Upper lobe of left lung (tissue), 6 donors: Measurements from ENCODE around the gene CREB3L2. TPM values are rescaled to one million over a fixed set of nuclear protein-coding genes. Genes with fewer than 3 reads are reported as not detected.
"Not testable (repeated sequence)": the region's sequence is repeated elsewhere in the genome, so short reads cannot be mapped to it uniquely, and the experiment has no call there.

Experiments
- ATAC-seq, 2 donors: fragments of 200-7000 bp; cut with Tn5 transposase; one replicate each; pipeline ENCODE4 v1.9.1; 2022; ENCODE audit warnings: mild to moderate bottlenecking in 2 of 2, moderate library complexity in 2 of 2; ENCODE audit not compliant: low FRiP score in 2 of 2
- DNase-seq, 2 donors: peaks; one replicate each; pipeline ENCODE4 v3.0.0-alpha.2; 2019 to 2020
- H3K27ac ChIP-seq, 4 donors: fragments of 200-600 bp; sonication (generic); one replicate each; pipeline ENCODE4 v1.5.1; 2016 to 2019
- H3K27me3 ChIP-seq, 4 donors: fragments of 200-600 bp; sonication (generic); one replicate each; pipeline ENCODE4 v1.5.1; 2017 to 2019
- H3K36me3 ChIP-seq, 4 donors: fragments of 200-600 bp; sonication (generic); one replicate each; pipeline ENCODE4 v1.5.1; 2016 to 2019
- H3K4me1 ChIP-seq, 4 donors: fragments of 200-600 bp; sonication (generic); one replicate each; pipeline ENCODE4 v1.5.1; 2018 to 2019
- H3K4me3 ChIP-seq, 4 donors: fragments of 200-600 bp; sonication (generic); one replicate each; pipeline ENCODE4 v1.5.1; 2017 to 2019; ENCODE audit warnings: mild to moderate bottlenecking in 2 of 4, moderate library complexity in 1 of 4
- H3K9me3 ChIP-seq, 4 donors: fragments of 200-600 bp; sonication (generic); one replicate each; pipeline ENCODE4 v1.5.1; 2018 to 2019
- EP300 ChIP-seq, 4 donors: sonication (generic); formaldehyde crosslinking; IDR thresholded peaks; one replicate each; pipeline ENCODE4 v1.5.1; 2017; ENCODE audit warnings: antibody characterized with exemption in 4 of 4, control low read depth in 2 of 4
- POLR2A ChIP-seq, 4 donors: fragments of 450-650 bp; IDR thresholded peaks; one replicate each; pipeline ENCODE4 v1.5.1; 2016 to 2017; ENCODE audit warnings: antibody characterized with exemption in 4 of 4, mild to moderate bottlenecking in 2 of 4
- POLR2AphosphoS5 ChIP-seq, 2 donors: sonication (generic); formaldehyde crosslinking; IDR thresholded peaks; one replicate each; pipeline ENCODE4 v1.5.1; 2017; ENCODE audit warnings: antibody characterized with exemption in 2 of 2
- WGBS, 2 donors: methylation state at CpG; one replicate each; pipeline ENCODE4 v1.1.5; 2017 to 2018; 5-methylcytosine and 5-hydroxymethylcytosine counted together
- total RNA-seq, 6 donors: library from RNA; depleted of rRNA in 4 of 6; stranded (reverse); fragments of >200 nt in 4 of 6; gene quantifications; one replicate each; pipeline versions ENCODE4 v1.1.0 to v1.2.1, GENCODE V29; 2016 to 2021
- TF ChIP-seq, protein P1 (sequence below), 6 experiments: fragments of 450-650 bp in 4 of 6; fragments of 200-600 bp in 2 of 6; sonication (generic) in 2 of 6; IDR thresholded peaks; one replicate each; pipeline ENCODE4 v1.5.1; 2016 to 2019; ENCODE audit warnings: antibody characterized with exemption in 6 of 6
- donor health status: DM: no; HTN: no; CAD: no; lungs with moderate emphysema.
- donor health status: DM: no; HTN: yes; CAD: no; lungs with severe emphysema.

The CREB3L2 gene
- total RNA-seq, 6 donors from 2014 or later = 26.9 to 73.5 (median 34.2) TPM

GRCh38 chr7:137984181-137985041 is 17.5 kb downstream of the CREB3L2 start:
- WGBS, 2 donors = 78 to 84% methylated on average over 11 of the region's 11 CpGs
- Histone ChIP-seq H3K9me3 (no peaks in the 10 kb centered on the region), H3K27ac (peak overlapping the region in 2 of 4 donors; percentile 14 to 58), H3K4me1 (peaks cover 32 to 63% (median 52%) of the 10 kb centered on the region in 4 donors), H3K36me3 (no peaks in the 10 kb centered on the region), H3K4me3 (no peak overlapping the region), H3K27me3 (no peaks in the 10 kb centered on the region)
- no peak for ATAC-seq
- no peak for DNase-seq
- TF ChIP-seq EP300 (IDR thresholded peaks at IDR 0.05) = no peak
- TF ChIP-seq POLR2AphosphoS5 (IDR thresholded peaks at IDR 0.05) = no peak
- TF ChIP-seq POLR2A (IDR thresholded peaks at IDR 0.05) = no peak
- TF ChIP-seq, protein P1, sequence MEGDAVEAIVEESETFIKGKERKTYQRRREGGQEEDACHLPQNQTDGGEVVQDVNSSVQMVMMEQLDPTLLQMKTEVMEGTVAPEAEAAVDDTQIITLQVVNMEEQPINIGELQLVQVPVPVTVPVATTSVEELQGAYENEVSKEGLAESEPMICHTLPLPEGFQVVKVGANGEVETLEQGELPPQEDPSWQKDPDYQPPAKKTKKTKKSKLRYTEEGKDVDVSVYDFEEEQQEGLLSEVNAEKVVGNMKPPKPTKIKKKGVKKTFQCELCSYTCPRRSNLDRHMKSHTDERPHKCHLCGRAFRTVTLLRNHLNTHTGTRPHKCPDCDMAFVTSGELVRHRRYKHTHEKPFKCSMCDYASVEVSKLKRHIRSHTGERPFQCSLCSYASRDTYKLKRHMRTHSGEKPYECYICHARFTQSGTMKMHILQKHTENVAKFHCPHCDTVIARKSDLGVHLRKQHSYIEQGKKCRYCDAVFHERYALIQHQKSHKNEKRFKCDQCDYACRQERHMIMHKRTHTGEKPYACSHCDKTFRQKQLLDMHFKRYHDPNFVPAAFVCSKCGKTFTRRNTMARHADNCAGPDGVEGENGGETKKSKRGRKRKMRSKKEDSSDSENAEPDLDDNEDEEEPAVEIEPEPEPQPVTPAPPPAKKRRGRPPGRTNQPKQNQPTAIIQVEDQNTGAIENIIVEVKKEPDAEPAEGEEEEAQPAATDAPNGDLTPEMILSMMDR (IDR thresholded peaks at IDR 0.05) = no peak

- Histone ChIP-seq H3K27ac (peak overlapping the region in 2 of 4 donors; percentile 14 to 58), H3K36me3 (no peaks in the 10 kb centered on the region), H3K4me1 (peaks cover 34 to 59% (median 49%) of the 10 kb centered on the region in 4 donors), H3K27me3 (no peaks in the 10 kb centered on the region), H3K4me3 (no peak overlapping the region), H3K9me3 (no peaks in the 10 kb centered on the region)
- WGBS, 2 donors = 86 to 92% methylated on average over 12 of the region's 12 CpGs
- TF ChIP-seq POLR2AphosphoS5 (IDR thresholded peaks at IDR 0.05) (no peak), POLR2A (IDR thresholded peaks at IDR 0.05) (no peak), EP300 (IDR thresholded peaks at IDR 0.05) (no peak)
- TF ChIP-seq, protein P1 (IDR thresholded peaks at IDR 0.05) = no peak
- DNase-seq (no peak), ATAC-seq (peak in 1 of 2 donors; percentile 16)
These were observed 18.4 kb downstream of the CREB3L2 start for GRCh38 chr7:137983323-137984008.

GRCh38 chr7:137982394-137982793 is 19.5 kb downstream of the CREB3L2 start:
- not testable (repeated sequence) for H3K4me3 ChIP-seq, H3K36me3 ChIP-seq, H3K27me3 ChIP-seq, H3K9me3 ChIP-seq, ATAC-seq, H3K27ac ChIP-seq, DNase-seq
- H3K4me1 ChIP-seq = peaks cover 28 to 58% (median 42%) of the 10 kb centered on the region in 4 donors
- 94 to 99% methylated on average over 6 of the region's 6 CpGs for WGBS, 2 donors

DNA sequence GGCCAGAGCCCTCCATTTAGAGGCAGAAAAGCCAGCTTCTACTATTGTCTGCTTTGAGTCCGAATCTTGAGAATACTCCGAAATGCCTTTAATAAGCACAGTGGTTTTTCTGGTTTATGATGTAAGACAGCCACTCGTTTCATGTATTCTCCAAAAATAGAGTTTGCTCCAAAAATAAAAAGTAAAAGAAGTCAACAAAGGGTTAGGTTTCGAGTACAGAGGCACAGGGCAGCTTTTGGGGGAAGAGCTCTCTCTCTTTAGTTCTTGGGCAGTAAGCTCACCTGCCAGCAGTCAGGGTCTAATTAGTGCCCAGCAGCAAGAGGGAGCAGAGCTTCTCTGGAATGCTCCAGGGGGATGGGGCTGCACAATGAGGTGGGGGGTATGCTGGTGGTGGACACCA is 20.2 kb downstream of the CREB3L2 start:
- H3K27me3 ChIP-seq = no peaks in the 10 kb centered on the region
- no peak overlapping the region for H3K4me3 ChIP-seq
- DNase-seq (no peak), ATAC-seq (no peak)
- H3K36me3 ChIP-seq = no peaks in the 10 kb centered on the region
- peak overlapping the region in 3 of 4 donors; percentile 33 to 50 (median 37) for H3K27ac ChIP-seq
- TF ChIP-seq, protein P1 (IDR thresholded peaks at IDR 0.05) = no peak
- TF ChIP-seq POLR2A (IDR thresholded peaks at IDR 0.05) = no peak
- TF ChIP-seq EP300 (IDR thresholded peaks at IDR 0.05) = no peak
- no peak for TF ChIP-seq POLR2AphosphoS5 (IDR thresholded peaks at IDR 0.05)
- H3K4me1 ChIP-seq = peaks cover 24 to 51% (median 37%) of the 10 kb centered on the region in 4 donors
- H3K9me3 ChIP-seq = no peaks in the 10 kb centered on the region
- WGBS, 2 donors = 33 to 44% methylated on average over 4 of the region's 4 CpGs

DNA sequence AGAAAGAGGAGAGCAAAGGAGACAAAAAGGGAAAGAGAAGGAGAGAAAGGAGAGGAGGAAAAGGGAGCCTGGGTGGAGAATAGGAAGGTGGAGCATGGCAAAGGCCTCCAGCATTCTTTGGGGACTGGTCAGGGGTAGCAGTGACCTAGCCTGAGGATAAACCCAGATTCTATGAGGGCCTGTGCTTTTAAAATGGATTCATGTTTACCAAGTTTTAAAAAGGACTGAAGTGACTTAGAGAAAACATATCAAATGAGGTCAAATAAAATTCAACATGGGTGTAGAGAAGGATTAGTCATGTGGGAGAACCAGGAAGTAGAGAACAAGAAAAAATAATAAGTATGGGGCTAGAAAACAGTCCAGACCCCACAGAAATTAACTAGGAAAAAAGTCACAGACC is 20.7 kb downstream of the CREB3L2 start:
- H3K4me1 ChIP-seq = peaks cover 21 to 46% (median 36%) of the 10 kb centered on the region in 4 donors
- no peak for ATAC-seq
- no peak overlapping the region for H3K4me3 ChIP-seq
- no peak for DNase-seq
- no peaks in the 10 kb centered on the region for H3K27me3 ChIP-seq
- no peaks in the 10 kb centered on the region for H3K36me3 ChIP-seq
- H3K27ac ChIP-seq = peak overlapping the region in 3 of 4 donors; percentile 29 to 50 (median 33)
- no peak for TF ChIP-seq EP300 (IDR thresholded peaks at IDR 0.05)
- TF ChIP-seq POLR2AphosphoS5 (IDR thresholded peaks at IDR 0.05) = no peak
- TF ChIP-seq, protein P1 (IDR thresholded peaks at IDR 0.05) = no peak
- TF ChIP-seq POLR2A (IDR thresholded peaks at IDR 0.05) = no peak
- no peaks in the 10 kb centered on the region for H3K9me3 ChIP-seq
